ENCODE data around the gene NUDT3. TPM values are rescaled to one million over a fixed set of nuclear protein-coding genes. Genes with fewer than 3 reads are reported as not detected.

Gene NUDT3
- total and polyA plus RNA-seq, 9 of the 15 experiments (the other 6 are each of a cell fraction or from before 2014, with no cell fraction given), result 5.4 to 81.2 (median 56.4) TPM

DNA sequence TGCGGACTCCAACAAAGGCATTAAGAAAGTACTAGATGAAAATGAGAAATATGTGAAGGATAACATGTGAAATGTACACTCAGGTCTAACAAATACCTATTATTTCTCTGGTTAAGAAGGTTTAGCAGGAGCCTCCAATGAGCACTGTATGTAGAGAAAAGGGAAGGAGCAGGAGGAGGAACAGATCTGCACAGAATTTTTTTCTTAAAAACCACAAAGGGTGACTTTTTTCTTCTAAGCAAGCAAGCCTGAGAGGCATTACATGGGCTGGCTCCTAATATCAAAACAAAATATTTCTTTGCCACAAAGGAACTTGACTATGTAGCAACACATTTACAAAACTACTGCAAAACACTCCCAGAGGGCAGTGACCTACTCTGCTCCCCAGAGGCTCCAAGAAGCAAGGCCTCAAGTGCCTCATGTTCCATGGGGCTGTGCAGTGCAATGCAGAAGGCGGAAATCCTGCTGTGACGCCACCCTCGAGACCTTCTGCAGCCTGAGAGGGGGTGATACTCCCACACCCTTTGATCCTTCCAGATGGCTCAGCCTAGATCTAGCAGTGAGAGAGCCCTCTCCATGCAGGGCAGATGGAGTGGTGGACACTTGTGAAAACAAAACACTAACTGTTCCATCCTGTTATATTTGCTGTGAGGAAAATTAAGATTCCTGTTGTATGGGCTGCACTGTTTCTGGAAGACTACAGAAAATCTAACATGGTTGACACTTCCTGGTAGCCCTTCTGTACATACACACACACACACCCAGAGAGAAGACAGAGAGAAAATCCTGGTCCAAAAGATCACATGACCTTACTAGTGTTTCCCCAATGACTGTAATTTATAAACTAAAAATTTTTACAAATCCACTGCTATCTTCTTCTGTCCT lies 107.7 kb downstream of the NUDT3 start (continued):
- TF ChIP-seq, protein P1, sequence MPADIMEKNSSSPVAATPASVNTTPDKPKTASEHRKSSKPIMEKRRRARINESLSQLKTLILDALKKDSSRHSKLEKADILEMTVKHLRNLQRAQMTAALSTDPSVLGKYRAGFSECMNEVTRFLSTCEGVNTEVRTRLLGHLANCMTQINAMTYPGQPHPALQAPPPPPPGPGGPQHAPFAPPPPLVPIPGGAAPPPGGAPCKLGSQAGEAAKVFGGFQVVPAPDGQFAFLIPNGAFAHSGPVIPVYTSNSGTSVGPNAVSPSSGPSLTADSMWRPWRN (IDR thresholded peaks at IDR 0.05; ENCODE audit: low read depth), result no peak
- TF ChIP-seq HDAC3 (IDR thresholded peaks at IDR 0.05; ENCODE audit: borderline replicate concordance, partially characterized antibody) (no peak), NBN (IDR thresholded peaks at IDR 0.05; ENCODE audit: low read depth) (peak; percentile 56; the same call in 1 of the 2 replicates), RBM17 (IDR thresholded peaks at IDR 0.05; ENCODE audit: borderline replicate concordance, low read depth, low read length) (no peak), ZNF197 (CRISPR knock-in tag; IDR thresholded peaks at IDR 0.05; ENCODE audit: low read depth) (no peak), PRMT5 (CRISPR knock-in tag; IDR thresholded peaks at IDR 0.05) (no peak), KAT2B (IDR thresholded peaks at IDR 0.05; ENCODE audit: low read depth, low read length) (no peak), POLR2G (IDR thresholded peaks at IDR 0.05; ENCODE audit: low read depth, low read length) (no peak), NFE2 (IDR thresholded peaks at IDR 0.05; ENCODE audit: low read depth) (no peak), PRPF4 (IDR thresholded peaks at IDR 0.05; ENCODE audit: insufficient read depth, low read depth, low read length, poor library complexity, severe bottlenecking) (no peak), ZNF507 (tag; conservative IDR thresholded peaks at IDR 0.05) (no peak), ARID1B (IDR thresholded peaks at IDR 0.05) (peak; percentile 84), ZNF354B (CRISPR knock-in tag; IDR thresholded peaks at IDR 0.05) (no peak), ZFPM2 (CRISPR knock-in tag; IDR thresholded peaks at IDR 0.05) (no peak), FOXJ2 (tag; IDR thresholded peaks at IDR 0.05) (no peak), MEF2A (IDR thresholded peaks at IDR 0.05; ENCODE audit: control insufficient read depth, low read depth, low read length) (no peak)
- TF ChIP-seq, protein P2, sequence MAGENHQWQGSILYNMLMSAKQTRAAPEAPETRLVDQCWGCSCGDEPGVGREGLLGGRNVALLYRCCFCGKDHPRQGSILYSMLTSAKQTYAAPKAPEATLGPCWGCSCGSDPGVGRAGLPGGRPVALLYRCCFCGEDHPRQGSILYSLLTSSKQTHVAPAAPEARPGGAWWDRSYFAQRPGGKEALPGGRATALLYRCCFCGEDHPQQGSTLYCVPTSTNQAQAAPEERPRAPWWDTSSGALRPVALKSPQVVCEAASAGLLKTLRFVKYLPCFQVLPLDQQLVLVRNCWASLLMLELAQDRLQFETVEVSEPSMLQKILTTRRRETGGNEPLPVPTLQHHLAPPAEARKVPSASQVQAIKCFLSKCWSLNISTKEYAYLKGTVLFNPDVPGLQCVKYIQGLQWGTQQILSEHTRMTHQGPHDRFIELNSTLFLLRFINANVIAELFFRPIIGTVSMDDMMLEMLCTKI (IDR thresholded peaks at IDR 0.05; ENCODE audit: partially characterized antibody), result no peak
- TF ChIP-seq, protein P3, sequence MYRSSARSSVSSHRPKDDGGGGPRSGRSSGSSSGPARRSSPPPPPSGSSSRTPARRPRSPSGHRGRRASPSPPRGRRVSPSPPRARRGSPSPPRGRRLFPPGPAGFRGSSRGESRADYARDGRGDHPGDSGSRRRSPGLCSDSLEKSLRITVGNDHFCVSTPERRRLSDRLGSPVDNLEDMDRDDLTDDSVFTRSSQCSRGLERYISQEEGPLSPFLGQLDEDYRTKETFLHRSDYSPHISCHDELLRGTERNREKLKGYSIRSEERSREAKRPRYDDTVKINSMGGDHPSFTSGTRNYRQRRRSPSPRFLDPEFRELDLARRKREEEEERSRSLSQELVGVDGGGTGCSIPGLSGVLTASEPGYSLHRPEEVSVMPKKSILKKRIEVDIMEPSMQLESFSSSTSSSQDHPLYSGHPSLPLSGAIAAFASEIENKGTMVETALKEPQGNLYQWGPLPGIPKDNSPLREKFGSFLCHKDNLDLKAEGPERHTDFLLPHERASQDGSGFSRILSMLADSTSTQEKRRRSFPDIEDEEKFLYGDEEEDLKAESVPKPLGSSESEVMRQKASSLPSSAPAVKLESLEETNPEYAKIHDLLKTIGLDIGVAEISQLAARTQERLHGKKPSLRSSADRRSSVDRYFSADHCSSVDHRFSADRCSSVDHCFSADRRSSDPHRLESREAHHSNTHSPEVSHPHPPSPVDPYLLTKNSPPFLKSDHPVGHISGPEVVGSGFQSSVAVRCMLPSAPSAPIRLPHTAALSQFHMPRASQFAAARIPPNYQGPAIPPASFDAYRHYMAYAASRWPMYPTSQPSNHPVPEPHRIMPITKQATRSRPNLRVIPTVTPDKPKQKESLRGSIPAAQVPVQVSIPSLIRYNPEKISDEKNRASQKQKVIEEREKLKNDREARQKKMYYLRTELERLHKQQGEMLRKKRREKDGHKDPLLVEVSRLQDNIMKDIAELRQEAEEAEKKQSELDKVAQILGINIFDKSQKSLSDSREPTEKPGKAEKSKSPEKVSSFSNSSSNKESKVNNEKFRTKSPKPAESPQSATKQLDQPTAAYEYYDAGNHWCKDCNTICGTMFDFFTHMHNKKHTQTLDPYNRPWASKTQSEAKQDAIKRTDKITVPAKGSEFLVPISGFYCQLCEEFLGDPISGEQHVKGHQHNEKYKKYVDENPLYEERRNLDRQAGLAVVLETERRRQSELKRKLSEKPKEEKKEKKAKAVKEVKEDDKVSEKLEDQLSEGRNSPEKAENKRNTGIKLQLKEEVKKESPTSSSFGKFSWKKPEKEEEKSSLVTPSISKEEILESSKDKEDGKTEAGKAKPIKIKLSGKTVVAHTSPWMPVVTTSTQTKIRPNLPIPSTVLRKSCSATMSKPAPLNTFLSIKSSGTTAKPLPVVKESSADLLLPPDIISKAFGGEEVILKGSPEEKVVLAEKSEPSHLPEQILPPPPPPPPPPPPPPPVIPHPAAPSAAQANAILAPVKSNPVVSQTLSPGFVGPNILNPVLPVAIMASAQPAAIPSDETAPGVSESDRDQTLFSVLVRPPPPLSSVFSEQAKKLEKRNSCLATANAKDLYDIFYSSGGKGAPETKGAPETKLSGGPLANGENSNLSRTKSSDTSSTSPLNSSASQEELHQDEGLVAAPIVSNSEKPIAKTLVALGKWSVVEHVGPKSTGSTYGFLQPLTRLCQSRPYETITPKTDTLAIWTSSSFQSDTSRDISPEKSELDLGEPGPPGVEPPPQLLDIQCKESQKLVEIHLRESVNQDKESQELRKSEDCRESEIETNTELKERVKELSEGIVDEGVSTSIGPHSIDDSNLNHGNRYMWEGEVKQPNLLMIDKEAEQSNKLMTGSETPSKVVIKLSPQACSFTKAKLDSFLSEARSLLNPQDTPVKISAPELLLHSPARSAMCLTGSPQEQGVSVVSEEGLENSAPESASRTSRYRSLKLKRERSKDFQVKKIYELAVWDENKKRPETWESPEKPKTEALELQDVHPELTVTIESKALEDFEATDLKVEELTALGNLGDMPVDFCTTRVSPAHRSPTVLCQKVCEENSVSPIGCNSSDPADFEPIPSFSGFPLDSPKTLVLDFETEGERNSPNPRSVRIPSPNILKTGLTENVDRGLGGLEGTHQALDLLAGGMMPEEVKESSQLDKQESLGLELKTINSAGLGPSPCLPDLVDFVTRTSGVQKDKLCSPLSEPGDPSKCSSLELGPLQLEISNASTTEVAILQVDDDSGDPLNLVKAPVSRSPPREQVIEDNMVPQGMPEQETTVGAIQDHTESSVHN (IDR thresholded peaks at IDR 0.05; ENCODE audit: borderline replicate concordance in 1 of 2, low read depth in 1 of 2), result no peak
